RPMI7951 (cell line): ENCODE results near the gene WDR72. TPM values are rescaled to one million over a fixed set of nuclear protein-coding genes. Genes with fewer than 3 reads are reported as not detected.
"Not testable (repeated sequence)": the region's sequence is repeated elsewhere in the genome, so short reads cannot be mapped to it uniquely, and the experiment has no call there.

ENCODE experiments used
- DNase-seq: peaks from one replicate; pipeline ENCODE4 v3.0.0-alpha.2; 2012; ENCODE audit warnings: low read depth
- total RNA-seq: library from RNA; depleted of rRNA; stranded (reverse); fragments of >200 nt; shearing (Covaris generic); gene quantifications from 2 replicates; pipeline ENCODE4 v1.2.3, GENCODE V29; 2014

Gene WDR72
- total RNA-seq, 1 experiment from 2014 or later: not detected

DNA sequence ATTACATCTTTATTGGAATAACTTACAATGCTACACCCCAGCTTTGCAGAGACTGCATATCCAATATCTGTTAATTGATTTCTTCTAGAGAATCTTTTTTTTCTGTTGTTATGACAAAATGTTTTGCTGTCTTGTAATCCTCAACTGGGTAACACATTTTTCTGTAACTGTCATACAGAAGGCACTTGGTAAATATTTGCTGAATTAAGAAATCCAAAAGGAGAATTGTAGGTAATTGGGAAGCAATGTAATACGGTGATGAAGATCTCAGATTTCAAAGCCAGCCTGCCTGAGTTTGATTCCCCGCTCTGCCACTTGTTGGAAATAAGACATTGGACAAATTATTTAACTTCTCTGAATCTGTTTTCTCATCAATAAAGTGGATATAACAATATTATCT is 169.1 kb downstream of the WDR72 start:
- DNase-seq: no peak

GRCh38 chr15:53589520-53590057 is 169.9 kb downstream of the WDR72 start:
- no peak for DNase-seq

- DNase-seq: peak; percentile 4
These were observed 170.7 kb downstream of the WDR72 start for GRCh38 chr15:53588773-53589172.

GRCh38 chr15:53586799-53587198 is 172.7 kb downstream of the WDR72 start:
- peak; percentile 7 for DNase-seq

GRCh38 chr15:53581513-53581912 is 177.9 kb downstream of the WDR72 start:
- no peak for DNase-seq

GRCh38 chr15:53580366-53580765 is 179.1 kb downstream of the WDR72 start:
- DNase-seq: no peak

- DNase-seq: no peak
These were observed 182.6 kb downstream of the WDR72 start for GRCh38 chr15:53576841-53577240.

DNA sequence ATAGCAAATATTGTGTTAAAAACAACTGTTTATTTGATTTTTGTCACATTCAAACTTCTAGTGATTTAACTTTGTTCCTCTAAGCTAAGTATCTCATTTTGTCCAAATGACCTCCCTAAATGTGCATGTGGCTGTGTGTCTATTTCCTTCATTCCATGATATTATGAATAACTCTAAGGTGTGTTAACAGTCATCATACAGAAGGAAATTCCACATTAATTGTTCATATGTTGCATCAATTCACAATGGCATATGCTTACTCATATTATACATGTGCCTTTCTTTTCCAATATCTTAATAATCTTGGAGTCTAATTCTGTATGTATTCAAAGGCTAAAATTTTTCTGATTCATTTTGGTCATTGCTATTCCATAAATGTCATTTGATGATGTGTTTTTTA is 186.4 kb downstream of the WDR72 start:
- DNase-seq: no peak

DNA sequence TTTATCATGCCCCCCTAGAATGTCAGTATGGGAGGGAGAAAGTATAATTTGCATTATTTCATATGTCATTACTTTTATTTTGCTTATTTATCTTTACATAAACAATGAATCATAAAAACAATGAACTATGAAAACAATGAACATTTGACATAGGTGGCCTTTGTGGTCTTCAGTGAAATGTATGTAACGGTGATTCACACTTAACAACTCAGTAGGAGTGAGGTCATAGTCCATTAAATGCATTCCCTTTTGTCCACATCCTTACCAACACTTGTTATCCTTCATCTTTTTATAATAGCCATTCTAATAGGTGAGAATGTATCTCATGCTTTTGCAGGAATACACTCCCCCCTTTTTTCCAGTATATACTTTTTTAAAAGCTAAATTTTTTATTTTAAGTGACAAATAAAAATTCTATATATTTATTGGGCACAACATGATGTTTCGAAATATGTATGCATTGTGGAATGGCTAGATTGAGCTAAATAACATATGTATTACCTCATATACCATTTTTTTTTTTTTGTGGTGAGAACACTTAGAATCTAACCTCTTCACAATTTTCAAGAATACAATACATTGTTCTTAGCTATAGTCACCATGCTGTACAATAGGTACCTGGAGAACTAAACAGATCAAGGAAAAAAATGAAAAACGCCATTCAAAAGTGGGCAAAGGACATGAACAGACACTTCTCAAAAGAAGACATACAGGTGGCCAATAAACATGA is 189.5 kb downstream of the WDR72 start:
- no peak for DNase-seq

- no peak for DNase-seq
These were observed 192.6 kb downstream of the WDR72 start for GRCh38 chr15:53566912-53567311.

GRCh38 chr15:53565721-53566120 is 193.7 kb downstream of the WDR72 start:
- DNase-seq: no peak

GRCh38 chr15:53564647-53565046 is 194.8 kb downstream of the WDR72 start:
- DNase-seq: no peak

DNA sequence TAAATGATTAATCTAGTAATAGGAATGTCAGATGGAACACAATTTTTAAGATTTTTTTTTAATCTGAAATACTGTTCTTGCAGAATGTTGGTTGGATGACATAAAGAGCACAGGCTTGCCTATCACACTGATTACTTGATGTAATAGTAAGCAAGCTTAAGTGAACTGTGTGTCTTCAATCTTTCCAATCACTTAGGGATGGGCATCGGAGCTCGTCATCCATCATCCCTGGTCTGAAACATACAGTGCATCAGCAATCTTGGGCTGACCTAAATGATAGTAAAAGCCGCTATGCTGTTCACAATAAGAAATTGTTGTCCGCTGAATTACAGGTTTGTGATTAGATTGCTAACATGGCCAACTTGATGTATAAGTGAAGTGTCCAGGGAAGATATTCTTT is 195.8 kb downstream of the WDR72 start:
- no peak for DNase-seq

GRCh38 chr15:53559364-53560277 is 199.8 kb downstream of the WDR72 start:
- no peak for DNase-seq

GRCh38 chr15:53558384-53558783 is 201.1 kb downstream of the WDR72 start:
- no peak for DNase-seq

- no peak for DNase-seq
These were observed 204.2 kb downstream of the WDR72 start for GRCh38 chr15:53555226-53555625.

DNA sequence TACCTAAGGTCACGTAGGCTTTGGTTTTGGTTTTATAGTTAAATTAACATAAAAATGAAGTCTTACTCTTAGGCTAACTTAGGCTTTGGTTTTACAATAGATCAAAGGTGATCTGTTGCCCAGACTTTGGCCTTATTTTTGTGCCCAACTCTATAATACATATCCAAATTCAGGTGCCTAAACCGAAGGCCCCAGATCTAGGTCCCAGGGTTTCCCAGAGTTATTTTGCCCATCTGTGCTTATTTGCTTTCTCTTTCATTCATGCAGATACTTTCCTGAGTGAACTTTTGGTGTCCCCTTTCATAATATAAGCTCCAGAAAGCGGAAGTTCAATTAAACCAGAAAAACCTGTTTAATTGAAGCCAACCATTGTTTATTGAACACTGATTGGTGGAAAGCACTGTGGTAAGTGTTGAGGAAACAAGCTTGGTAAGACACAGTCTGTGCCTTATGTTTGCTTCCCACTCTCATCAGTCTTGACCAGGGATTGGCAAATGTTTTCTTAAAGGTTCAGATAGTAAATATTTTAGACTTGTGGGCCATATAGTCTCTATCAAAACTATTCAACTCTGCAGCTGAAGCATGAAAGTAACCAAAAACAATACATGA is 209.7 kb downstream of the WDR72 start:
- DNase-seq: no peak

- no peak for DNase-seq
These were observed 211.2 kb downstream of the WDR72 start for GRCh38 chr15:53548236-53548635.

DNA sequence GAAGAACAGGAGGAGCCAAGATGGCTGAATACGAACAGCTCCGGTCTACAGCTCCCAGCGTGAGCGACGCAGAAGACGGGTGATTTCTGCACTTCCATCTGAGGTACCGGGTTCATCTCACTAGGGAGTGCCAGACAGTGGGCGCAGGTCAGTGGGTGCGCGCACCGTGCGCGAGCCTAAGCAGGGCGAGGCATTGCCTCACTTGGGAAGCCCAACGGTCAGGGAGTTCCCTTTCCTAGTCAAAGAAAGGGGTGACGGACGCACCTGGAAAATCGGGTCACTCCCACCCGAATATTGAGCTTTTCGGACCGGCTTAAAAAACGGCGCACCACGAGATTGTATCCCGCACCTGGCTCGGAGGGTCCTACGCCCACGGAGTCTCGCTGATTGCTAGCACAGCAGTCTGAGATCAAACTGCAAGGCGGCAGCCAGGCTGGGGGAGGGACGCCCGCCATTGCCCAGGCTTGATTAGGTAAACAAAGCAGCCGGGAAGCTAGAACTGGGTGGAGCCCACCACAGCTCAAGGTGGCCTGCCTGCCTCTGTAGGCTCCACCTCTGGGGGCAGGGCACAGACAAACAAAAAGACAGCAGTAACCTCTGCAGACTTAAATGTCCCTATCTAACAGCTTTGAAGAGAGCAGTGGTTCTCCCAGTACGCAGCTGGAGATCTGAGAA is 218.7 kb downstream of the WDR72 start:
- not testable (repeated sequence) for DNase-seq

GRCh38 chr15:53539878-53540277 is 219.6 kb downstream of the WDR72 start:
- no peak for DNase-seq

DNA sequence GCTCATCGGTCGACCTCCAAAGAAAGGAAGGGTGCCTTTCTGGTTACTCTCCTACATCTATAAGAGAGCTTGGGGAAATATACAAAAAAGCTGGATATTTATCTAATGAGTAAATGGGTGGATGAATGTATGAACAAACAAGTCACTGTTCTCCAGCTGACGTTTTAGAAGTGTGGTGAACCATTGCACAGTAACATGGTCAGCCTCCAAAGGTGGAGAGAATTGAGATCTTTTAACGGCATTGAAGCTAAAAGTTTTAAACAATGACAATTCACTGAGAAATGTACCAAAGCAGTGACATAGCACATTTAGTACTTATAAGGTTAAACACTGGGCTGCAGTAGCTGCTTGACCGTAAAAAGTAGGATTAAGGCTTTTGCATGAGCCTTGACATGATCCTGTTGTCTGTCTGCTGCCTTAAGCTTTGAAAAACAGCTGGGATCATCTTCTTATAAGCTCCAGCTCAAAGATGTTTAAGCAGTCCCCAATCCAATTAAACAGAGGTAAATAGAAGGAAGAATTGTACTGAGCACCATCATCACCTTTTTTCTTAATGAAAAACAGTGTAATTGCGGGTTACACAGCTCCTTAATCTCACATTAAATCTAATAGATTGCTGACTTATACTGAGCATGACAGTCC is 222.9 kb downstream of the WDR72 start:
- peak; percentile 48 for DNase-seq
